Liver (tissue), 9 donors: Measurements from ENCODE around the gene TWF2. TPM values are rescaled to one million over a fixed set of nuclear protein-coding genes. Genes with fewer than 3 reads are reported as not detected.

Experiments used
- DNase-seq: peaks from one replicate; pipeline ENCODE4 v3.0.0-alpha.2; 2017; ENCODE audit warnings: low spot score
- H3K27ac ChIP-seq, 2 donors: one replicate each; pipeline ENCODE4 v1.7.0; 2013; ENCODE audit warnings: inconsistent platforms in 2 of 2, low read length in 2 of 2, control low read depth in 1 of 2, low read depth in 1 of 2, mild to moderate bottlenecking in 1 of 2
- H3K27me3 ChIP-seq, 4 donors: one replicate each; pipeline versions ENCODE4 v1.6.1 to v1.7.0; 2013; ENCODE audit warnings: low read length in 3 of 4, inconsistent platforms in 1 of 4, mild to moderate bottlenecking in 1 of 4, moderate library complexity in 1 of 4; ENCODE audit not compliant: control insufficient read depth in 4 of 4, insufficient read depth in 4 of 4
- H3K36me3 ChIP-seq, 4 donors: one replicate each; pipeline versions ENCODE4 v1.6.1 to v1.7.0; 2013; ENCODE audit warnings: low read length in 3 of 4, mild to moderate bottlenecking in 3 of 4, low read depth in 1 of 4, moderate library complexity in 1 of 4; ENCODE audit not compliant: control insufficient read depth in 4 of 4, insufficient read depth in 3 of 4
- H3K4me1 ChIP-seq, 4 donors: one replicate each; pipeline versions ENCODE4 v1.6.1 to v1.7.0; 2013; ENCODE audit warnings: low read length in 3 of 4, mild to moderate bottlenecking in 3 of 4, moderate library complexity in 1 of 4; ENCODE audit not compliant: control insufficient read depth in 4 of 4, insufficient read depth in 4 of 4
- H3K4me3 ChIP-seq, 3 donors: one replicate each; pipeline versions ENCODE4 v1.6.1 to v1.7.0; 2013; ENCODE audit warnings: low read length in 3 of 3, control low read depth in 1 of 3, low read depth in 1 of 3, mild to moderate bottlenecking in 1 of 3
- H3K9ac ChIP-seq, 2 donors: one replicate each; pipeline ENCODE4 v1.7.0; 2013; ENCODE audit warnings: low read length in 2 of 2, mild to moderate bottlenecking in 2 of 2, moderate library complexity in 2 of 2, control low read depth in 1 of 2, low read depth in 1 of 2
- H3K9me3 ChIP-seq, 4 donors: one replicate each; pipeline versions ENCODE4 v1.6.1 to v1.7.0; 2013; ENCODE audit warnings: low read length in 3 of 4; ENCODE audit not compliant: control insufficient read depth in 4 of 4
- CTCF ChIP-seq: fragments of 150-350 bp; IDR thresholded peaks from 2 replicates; pipeline ENCODE4 v1.5.1; 2017; ENCODE audit warnings: improper control_type of control experiment, low read depth, low read length; ENCODE audit not compliant: missing input control
- EGR1 ChIP-seq, 2 donors: IDR thresholded peaks; 2 replicates each; pipeline ENCODE4 v1.6.1; 2016 to 2018; ENCODE audit warnings: antibody characterized with exemption in 2 of 2, low read depth in 2 of 2
- FOXA1 ChIP-seq: IDR thresholded peaks from 2 replicates; pipeline ENCODE4 v1.6.1; 2016; ENCODE audit warnings: antibody characterized with exemption
- FOXA2 ChIP-seq: IDR thresholded peaks from 2 replicates; pipeline ENCODE4 v1.6.1; 2016; ENCODE audit warnings: antibody characterized with exemption
- GABPA ChIP-seq, 2 donors: IDR thresholded peaks in 1 of 2; conservative IDR thresholded peaks in 1 of 2; 2 replicates each; pipeline ENCODE4 v1.6.1; 2016; ENCODE audit warnings: antibody characterized with exemption in 2 of 2, mild to moderate bottlenecking in 1 of 2, moderate library complexity in 1 of 2
- HNF4A ChIP-seq, 2 donors: conservative IDR thresholded peaks; 2 replicates each; pipeline ENCODE4 v1.6.1; 2016; ENCODE audit warnings: antibody characterized with exemption in 2 of 2, mild to moderate bottlenecking in 2 of 2
- HNF4G ChIP-seq: IDR thresholded peaks from 2 replicates; pipeline ENCODE4 v1.6.1; 2016; ENCODE audit warnings: antibody characterized with exemption
- JUND ChIP-seq, 2 donors: IDR thresholded peaks; 2 replicates each; pipeline ENCODE4 v1.6.1; 2016; ENCODE audit warnings: antibody characterized with exemption in 2 of 2
- NR2F2 ChIP-seq: IDR thresholded peaks from 2 replicates; pipeline ENCODE4 v1.6.1; 2016; ENCODE audit warnings: antibody characterized with exemption
- RAD21 ChIP-seq, 2 donors: IDR thresholded peaks; 2 replicates each; pipeline ENCODE4 v1.6.1; 2016; ENCODE audit warnings: antibody characterized with exemption in 2 of 2, mild to moderate bottlenecking in 2 of 2
- RXRA ChIP-seq, 2 donors: IDR thresholded peaks; 2 replicates each; pipeline ENCODE4 v1.6.1; 2017 to 2018; ENCODE audit warnings: antibody characterized with exemption in 2 of 2, mild to moderate bottlenecking in 1 of 2
- SP1 ChIP-seq: IDR thresholded peaks from 2 replicates; pipeline ENCODE4 v1.6.1; 2018; ENCODE audit warnings: antibody characterized with exemption, mild to moderate bottlenecking
- TAF1 ChIP-seq: conservative IDR thresholded peaks from 2 replicates; pipeline ENCODE4 v1.6.1; 2016; ENCODE audit warnings: antibody characterized with exemption, mild to moderate bottlenecking
- YY1 ChIP-seq: IDR thresholded peaks from 2 replicates; pipeline ENCODE4 v1.6.1; 2016; ENCODE audit warnings: antibody characterized with exemption, mild to moderate bottlenecking
- ZBTB33 ChIP-seq: IDR thresholded peaks from 2 replicates; pipeline ENCODE4 v1.6.1; 2016; ENCODE audit warnings: antibody characterized with exemption
- WGBS: extraction: QIAGEN DNeasy Blood & Tissue Kit; methylation state at CpG from one replicate; pipeline ENCODE4 v1.1.7; 2013; 5-methylcytosine and 5-hydroxymethylcytosine counted together
- polyA plus RNA-seq, 2 donors: library from polyadenylated mRNA; stranded (reverse) in 1 of 2; unstranded in 1 of 2; fragments of 200-250 nt in 1 of 2; fragments of >200 nt in 1 of 2; fragmentation: Nextera tagmentation in 1 of 2; extraction: Ambion mirVana in 1 of 2; gene quantifications; one replicate each; pipeline versions ENCODE4 v1.2.1 to v1.2.3, GENCODE V29; 2013 to 2015
- total RNA-seq, 2 donors: library from RNA; depleted of rRNA; stranded (reverse); fragments of >200 nt; gene quantifications; one replicate each; pipeline ENCODE4 v1.2.3, GENCODE V29; 2014
- TF ChIP-seq, protein P1 (sequence below): IDR thresholded peaks from 2 replicates; pipeline ENCODE4 v1.6.1; 2016; ENCODE audit warnings: antibody characterized with exemption
- TF ChIP-seq, protein P2 (sequence below): IDR thresholded peaks from 2 replicates; pipeline ENCODE4 v1.6.1; 2016; ENCODE audit warnings: antibody characterized with exemption
- TF ChIP-seq, protein P3 (sequence below): IDR thresholded peaks from 2 replicates; pipeline ENCODE4 v1.6.1; 2016; ENCODE audit warnings: antibody characterized with exemption, mild to moderate bottlenecking
- donor health status: healthy.
- donor health status: healthy.
- donor health status: healthy.
- donor health status: healthy.
- donor health status: healthy.

The TWF2 gene
- total and polyA plus RNA-seq, 4 donors = 12.0 to 26.3 (median 17.6) TPM

GRCh38 chr3:52191663-52192062 lies 47.3 kb downstream of the TWF2 start:
- Histone ChIP-seq H3K27ac (no peak overlapping the region), H3K36me3 (no peaks in the 10 kb centered on the region), H3K4me3 (no peak overlapping the region), H3K9ac (no peak overlapping the region), H3K4me1 (peaks cover 4 to 26% (median 15%) of the 10 kb centered on the region in 4 donors), H3K27me3 (no peaks in the 10 kb centered on the region), H3K9me3 (no peaks in the 10 kb centered on the region)
- 93% methylated on average over 4 of the region's 4 CpGs for WGBS
- no peak for TF ChIP-seq YY1
- no peak for TF ChIP-seq RXRA (IDR thresholded peaks at IDR 0.05)
- TF ChIP-seq, protein P1, sequence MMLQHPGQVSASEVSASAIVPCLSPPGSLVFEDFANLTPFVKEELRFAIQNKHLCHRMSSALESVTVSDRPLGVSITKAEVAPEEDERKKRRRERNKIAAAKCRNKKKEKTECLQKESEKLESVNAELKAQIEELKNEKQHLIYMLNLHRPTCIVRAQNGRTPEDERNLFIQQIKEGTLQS = no peak
- no peak for TF ChIP-seq CTCF
- no peak for TF ChIP-seq FOXA2
- TF ChIP-seq HNF4G = no peak
- TF ChIP-seq SP1 = no peak
- TF ChIP-seq NR2F2 = no peak
- TF ChIP-seq RAD21 (IDR thresholded peaks at IDR 0.05) = no peak
- TF ChIP-seq, protein P2, sequence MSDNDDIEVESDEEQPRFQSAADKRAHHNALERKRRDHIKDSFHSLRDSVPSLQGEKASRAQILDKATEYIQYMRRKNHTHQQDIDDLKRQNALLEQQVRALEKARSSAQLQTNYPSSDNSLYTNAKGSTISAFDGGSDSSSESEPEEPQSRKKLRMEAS = no peak
- no peak for TF ChIP-seq HNF4A (conservative IDR thresholded peaks at IDR 0.05)
- TF ChIP-seq ZBTB33 = no peak
- no peak for TF ChIP-seq FOXA1
- TF ChIP-seq JUND (IDR thresholded peaks at IDR 0.05) = no peak
- TF ChIP-seq EGR1 (IDR thresholded peaks at IDR 0.05; ENCODE audit: low read depth in 2 of 2) = no peak
- TF ChIP-seq TAF1 = no peak
- TF ChIP-seq, protein P3, sequence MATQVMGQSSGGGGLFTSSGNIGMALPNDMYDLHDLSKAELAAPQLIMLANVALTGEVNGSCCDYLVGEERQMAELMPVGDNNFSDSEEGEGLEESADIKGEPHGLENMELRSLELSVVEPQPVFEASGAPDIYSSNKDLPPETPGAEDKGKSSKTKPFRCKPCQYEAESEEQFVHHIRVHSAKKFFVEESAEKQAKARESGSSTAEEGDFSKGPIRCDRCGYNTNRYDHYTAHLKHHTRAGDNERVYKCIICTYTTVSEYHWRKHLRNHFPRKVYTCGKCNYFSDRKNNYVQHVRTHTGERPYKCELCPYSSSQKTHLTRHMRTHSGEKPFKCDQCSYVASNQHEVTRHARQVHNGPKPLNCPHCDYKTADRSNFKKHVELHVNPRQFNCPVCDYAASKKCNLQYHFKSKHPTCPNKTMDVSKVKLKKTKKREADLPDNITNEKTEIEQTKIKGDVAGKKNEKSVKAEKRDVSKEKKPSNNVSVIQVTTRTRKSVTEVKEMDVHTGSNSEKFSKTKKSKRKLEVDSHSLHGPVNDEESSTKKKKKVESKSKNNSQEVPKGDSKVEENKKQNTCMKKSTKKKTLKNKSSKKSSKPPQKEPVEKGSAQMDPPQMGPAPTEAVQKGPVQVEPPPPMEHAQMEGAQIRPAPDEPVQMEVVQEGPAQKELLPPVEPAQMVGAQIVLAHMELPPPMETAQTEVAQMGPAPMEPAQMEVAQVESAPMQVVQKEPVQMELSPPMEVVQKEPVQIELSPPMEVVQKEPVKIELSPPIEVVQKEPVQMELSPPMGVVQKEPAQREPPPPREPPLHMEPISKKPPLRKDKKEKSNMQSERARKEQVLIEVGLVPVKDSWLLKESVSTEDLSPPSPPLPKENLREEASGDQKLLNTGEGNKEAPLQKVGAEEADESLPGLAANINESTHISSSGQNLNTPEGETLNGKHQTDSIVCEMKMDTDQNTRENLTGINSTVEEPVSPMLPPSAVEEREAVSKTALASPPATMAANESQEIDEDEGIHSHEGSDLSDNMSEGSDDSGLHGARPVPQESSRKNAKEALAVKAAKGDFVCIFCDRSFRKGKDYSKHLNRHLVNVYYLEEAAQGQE = no peak
- no peak for TF ChIP-seq GABPA (IDR thresholded peaks at IDR 0.05 in 1 of 2, conservative IDR thresholded peaks at IDR 0.05 in 1 of 2)
- no peak for DNase-seq
